ENCODE results near the gene VPS13A. TPM values are rescaled to one million over a fixed set of nuclear protein-coding genes. Genes with fewer than 3 reads are reported as not detected.
A peak's percentile ranks its signal among the peaks of the same experiment; 100 is the strongest.

VPS13A gene
- total RNA-seq, 1 donor from 2014 or later, result 13.2 TPM

- H3K4me3 ChIP-seq (ENCODE audit: low read depth, low read length), result no peak overlapping the region
- no peak for DNase-seq (ENCODE audit: low read depth)
- TF ChIP-seq, protein P1, sequence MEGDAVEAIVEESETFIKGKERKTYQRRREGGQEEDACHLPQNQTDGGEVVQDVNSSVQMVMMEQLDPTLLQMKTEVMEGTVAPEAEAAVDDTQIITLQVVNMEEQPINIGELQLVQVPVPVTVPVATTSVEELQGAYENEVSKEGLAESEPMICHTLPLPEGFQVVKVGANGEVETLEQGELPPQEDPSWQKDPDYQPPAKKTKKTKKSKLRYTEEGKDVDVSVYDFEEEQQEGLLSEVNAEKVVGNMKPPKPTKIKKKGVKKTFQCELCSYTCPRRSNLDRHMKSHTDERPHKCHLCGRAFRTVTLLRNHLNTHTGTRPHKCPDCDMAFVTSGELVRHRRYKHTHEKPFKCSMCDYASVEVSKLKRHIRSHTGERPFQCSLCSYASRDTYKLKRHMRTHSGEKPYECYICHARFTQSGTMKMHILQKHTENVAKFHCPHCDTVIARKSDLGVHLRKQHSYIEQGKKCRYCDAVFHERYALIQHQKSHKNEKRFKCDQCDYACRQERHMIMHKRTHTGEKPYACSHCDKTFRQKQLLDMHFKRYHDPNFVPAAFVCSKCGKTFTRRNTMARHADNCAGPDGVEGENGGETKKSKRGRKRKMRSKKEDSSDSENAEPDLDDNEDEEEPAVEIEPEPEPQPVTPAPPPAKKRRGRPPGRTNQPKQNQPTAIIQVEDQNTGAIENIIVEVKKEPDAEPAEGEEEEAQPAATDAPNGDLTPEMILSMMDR (conservative IDR thresholded peaks at IDR 0.05; ENCODE audit: low read depth, low read length), result no peak
Observed at GRCh38 chr9:77423841-77424240, 246.5 kb downstream of the VPS13A start.

GRCh38 chr9:77424993-77425392, 247.7 kb downstream of the VPS13A start:
- DNase-seq (ENCODE audit: low read depth), result no peak
- no peak overlapping the region for H3K4me3 ChIP-seq (ENCODE audit: low read depth, low read length)
- TF ChIP-seq, protein P1 (conservative IDR thresholded peaks at IDR 0.05; ENCODE audit: low read depth, low read length), result no peak

GRCh38 chr9:77426712-77427111, 249.4 kb downstream of the VPS13A start:
- TF ChIP-seq, protein P1 (conservative IDR thresholded peaks at IDR 0.05; ENCODE audit: low read depth, low read length), result no peak
- no peak for DNase-seq (ENCODE audit: low read depth)
- no peak overlapping the region for H3K4me3 ChIP-seq (ENCODE audit: low read depth, low read length)

DNA sequence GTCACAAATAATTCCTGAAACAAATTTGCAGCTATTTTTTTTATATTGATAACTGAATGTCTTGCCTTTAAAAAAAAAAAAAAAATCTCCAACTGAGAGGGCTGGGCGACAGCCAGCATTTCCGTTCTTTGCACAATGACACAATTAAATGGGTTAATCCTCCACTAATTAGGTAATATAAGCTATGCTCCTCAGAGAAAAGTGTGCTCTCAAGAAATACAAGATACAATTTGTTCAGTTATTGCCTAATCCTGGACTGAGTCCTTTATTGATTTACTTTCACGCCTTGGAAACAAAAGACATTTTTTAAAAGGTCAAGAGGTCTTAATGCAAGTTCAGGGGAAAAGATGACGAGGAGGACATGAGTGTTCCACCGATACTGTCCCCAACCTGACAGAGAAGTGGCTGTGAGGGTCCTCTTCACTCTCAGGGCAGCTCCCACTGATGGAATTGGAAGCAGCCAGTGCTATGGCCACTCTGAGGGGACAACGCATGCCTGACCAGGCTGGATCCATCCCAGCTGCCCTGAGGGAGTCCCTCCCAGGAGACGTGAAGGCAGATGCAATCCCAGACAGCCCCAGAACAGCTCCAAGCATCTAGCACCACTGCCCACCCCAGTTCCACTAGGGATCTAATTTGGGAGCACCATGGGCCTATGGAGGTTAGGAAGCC, 250.1 kb downstream of the VPS13A start:
- DNase-seq (ENCODE audit: low read depth), result peak; percentile 69
- no peak overlapping the region for H3K4me3 ChIP-seq (ENCODE audit: low read depth, low read length)
- TF ChIP-seq, protein P1 (conservative IDR thresholded peaks at IDR 0.05; ENCODE audit: low read depth, low read length), result no peak

DNA sequence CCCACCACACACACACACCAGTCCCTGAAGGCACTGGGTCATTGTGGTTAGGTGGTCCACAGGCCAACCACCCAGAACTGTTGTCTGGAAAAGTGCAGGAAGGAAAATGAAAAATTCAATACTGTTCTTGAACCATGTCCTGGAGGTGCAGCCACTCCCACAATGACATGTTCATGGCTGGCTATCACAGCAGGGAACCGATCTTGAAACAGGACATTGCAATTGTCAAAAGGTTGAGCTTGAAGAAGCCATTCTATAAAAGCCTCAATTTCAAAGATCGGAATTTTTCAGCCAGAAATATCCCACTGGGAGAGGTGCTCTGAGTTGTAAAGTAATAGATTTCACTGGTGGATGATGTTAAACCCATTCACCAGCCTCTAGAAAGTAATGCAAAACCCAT, 252.6 kb downstream of the VPS13A start:
- no peak for DNase-seq (ENCODE audit: low read depth)
- TF ChIP-seq, protein P1 (conservative IDR thresholded peaks at IDR 0.05; ENCODE audit: low read depth, low read length), result no peak
- H3K4me3 ChIP-seq (ENCODE audit: low read depth, low read length), result no peak overlapping the region

DNA sequence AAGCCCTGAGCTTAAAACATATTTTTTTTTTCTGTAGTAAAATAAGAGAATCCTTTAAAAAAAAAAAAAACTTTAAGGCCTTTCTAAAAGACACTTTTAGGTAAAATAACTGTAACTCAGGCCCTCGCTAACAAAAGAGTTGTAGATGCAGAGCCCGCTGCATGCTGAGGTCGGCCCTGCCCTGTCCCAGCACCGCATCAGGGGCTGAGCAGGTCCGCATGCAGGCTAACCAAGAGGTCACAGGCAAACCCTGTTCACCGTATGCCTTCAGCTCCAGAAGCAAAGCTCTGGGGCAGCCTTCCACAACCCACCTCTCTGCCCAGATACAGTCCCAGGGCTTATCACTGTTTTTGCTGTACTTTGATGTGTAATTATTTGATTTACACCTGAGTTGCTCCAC, 254.7 kb downstream of the VPS13A start:
- DNase-seq (ENCODE audit: low read depth), result no peak
- TF ChIP-seq, protein P1 (conservative IDR thresholded peaks at IDR 0.05; ENCODE audit: low read depth, low read length), result no peak

More for the DNA sequence above, 254.7 kb downstream of the VPS13A start:
- no peak overlapping the region for H3K4me3 ChIP-seq (ENCODE audit: low read depth, low read length)
